Endothelial cell (in vitro differentiated cells): ENCODE measurements around the gene MMRN2. TPM values are rescaled to one million over a fixed set of nuclear protein-coding genes. Genes with fewer than 3 reads are reported as not detected.
"Not testable (repeated sequence)": the region's sequence is repeated elsewhere in the genome, so short reads cannot be mapped to it uniquely, and the experiment has no call there.

Experiments
- DNase-seq: peaks from one replicate; pipeline ENCODE4 v3.0.0; 2021; ENCODE audit warnings: low spot score
- H3K27ac Mint-ChIP-seq: one replicate; pipeline ENCODE4 v1.8.0; 2021; ENCODE audit warnings: mixed read lengths, inconsistent platforms; ENCODE audit not compliant: unreplicated experiment
- H3K27me3 Mint-ChIP-seq: one replicate; pipeline ENCODE4 v1.8.0; 2021; ENCODE audit warnings: mild to moderate bottlenecking, moderate library complexity, mixed read lengths, inconsistent platforms; ENCODE audit not compliant: unreplicated experiment
- H3K36me3 Mint-ChIP-seq: one replicate; pipeline ENCODE4 v1.8.0; 2021; ENCODE audit warnings: mild to moderate bottlenecking, low read depth, mixed read lengths, inconsistent platforms; ENCODE audit not compliant: unreplicated experiment
- H3K4me1 Mint-ChIP-seq: one replicate; pipeline ENCODE4 v1.8.0; 2021; ENCODE audit warnings: mild to moderate bottlenecking, mixed read lengths, inconsistent platforms; ENCODE audit not compliant: unreplicated experiment
- H3K4me3 Mint-ChIP-seq: one replicate; pipeline ENCODE4 v1.8.0; 2021; ENCODE audit warnings: mild to moderate bottlenecking, mixed read lengths, inconsistent platforms; ENCODE audit not compliant: unreplicated experiment
- H3K9me3 Mint-ChIP-seq: one replicate; pipeline ENCODE4 v1.8.0; 2021; ENCODE audit warnings: mixed read lengths, inconsistent platforms; ENCODE audit not compliant: unreplicated experiment
- total RNA-seq: library from RNA; stranded (reverse); fragmentation: NEBNext Ultra II Directional; extraction: Animal tissue kit (Norgen Biotek cat#: 25700); gene quantifications from one replicate; pipeline ENCODE4 v1.2.1, GENCODE V29; 2021; ENCODE audit not compliant: unreplicated experiment
- TF ChIP-seq, protein P1 (sequence below): fragments of 200-600 bp; sonication (generic); IDR thresholded peaks from one replicate; pipeline ENCODE4 v1.5.0; 2021; ENCODE audit warnings: antibody characterized with exemption; ENCODE audit not compliant: unreplicated experiment

MMRN2 gene
- total RNA-seq, 1 donor from 2014 or later: 563 TPM

DNA sequence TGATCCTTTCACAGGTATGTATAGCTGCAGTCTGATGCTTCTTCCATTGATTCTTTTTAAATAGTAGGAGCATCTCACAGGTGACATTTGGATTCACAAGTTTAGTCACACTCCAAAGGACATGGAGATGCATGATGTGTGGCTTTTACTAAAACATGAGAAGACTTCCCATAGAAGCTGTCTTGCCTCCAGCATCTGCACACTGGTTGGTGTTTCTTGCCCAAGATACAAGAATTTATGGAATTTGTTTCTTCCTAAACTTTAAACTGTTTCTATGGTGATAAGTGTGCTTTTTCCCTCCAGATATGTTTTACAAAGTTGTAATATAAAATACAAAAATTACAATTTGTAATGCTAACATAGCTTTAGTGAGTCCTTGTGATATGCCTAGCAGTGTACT, 35.0 kb upstream of the MMRN2 start:
- Mint-ChIP-seq H3K27me3 (no peaks in the 10 kb centered on the region), H3K4me1 (peaks cover 5% of the 10 kb centered on the region), H3K9me3 (no peaks in the 10 kb centered on the region), H3K27ac (no peak overlapping the region), H3K4me3 (no peak overlapping the region), H3K36me3 (no peaks in the 10 kb centered on the region)
- TF ChIP-seq, protein P1, sequence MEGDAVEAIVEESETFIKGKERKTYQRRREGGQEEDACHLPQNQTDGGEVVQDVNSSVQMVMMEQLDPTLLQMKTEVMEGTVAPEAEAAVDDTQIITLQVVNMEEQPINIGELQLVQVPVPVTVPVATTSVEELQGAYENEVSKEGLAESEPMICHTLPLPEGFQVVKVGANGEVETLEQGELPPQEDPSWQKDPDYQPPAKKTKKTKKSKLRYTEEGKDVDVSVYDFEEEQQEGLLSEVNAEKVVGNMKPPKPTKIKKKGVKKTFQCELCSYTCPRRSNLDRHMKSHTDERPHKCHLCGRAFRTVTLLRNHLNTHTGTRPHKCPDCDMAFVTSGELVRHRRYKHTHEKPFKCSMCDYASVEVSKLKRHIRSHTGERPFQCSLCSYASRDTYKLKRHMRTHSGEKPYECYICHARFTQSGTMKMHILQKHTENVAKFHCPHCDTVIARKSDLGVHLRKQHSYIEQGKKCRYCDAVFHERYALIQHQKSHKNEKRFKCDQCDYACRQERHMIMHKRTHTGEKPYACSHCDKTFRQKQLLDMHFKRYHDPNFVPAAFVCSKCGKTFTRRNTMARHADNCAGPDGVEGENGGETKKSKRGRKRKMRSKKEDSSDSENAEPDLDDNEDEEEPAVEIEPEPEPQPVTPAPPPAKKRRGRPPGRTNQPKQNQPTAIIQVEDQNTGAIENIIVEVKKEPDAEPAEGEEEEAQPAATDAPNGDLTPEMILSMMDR: no peak
- DNase-seq: no peak

DNA sequence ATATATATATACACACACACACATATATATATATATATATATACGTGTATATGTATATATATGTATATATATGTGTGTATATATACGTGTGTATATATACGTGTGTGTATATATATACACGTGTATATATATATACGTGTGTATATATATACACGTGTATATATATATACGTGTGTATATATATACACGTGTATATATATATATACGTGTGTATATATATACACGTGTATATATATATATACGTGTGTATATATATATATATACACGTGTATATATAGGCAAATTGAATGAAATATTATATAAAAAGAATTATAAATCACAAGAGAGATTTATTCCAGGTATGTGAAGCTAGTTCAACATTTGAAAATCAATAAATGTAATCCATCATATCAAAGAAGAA, 33.9 kb upstream of the MMRN2 start:
- H3K4me3 Mint-ChIP-seq: not testable (repeated sequence)

DNA sequence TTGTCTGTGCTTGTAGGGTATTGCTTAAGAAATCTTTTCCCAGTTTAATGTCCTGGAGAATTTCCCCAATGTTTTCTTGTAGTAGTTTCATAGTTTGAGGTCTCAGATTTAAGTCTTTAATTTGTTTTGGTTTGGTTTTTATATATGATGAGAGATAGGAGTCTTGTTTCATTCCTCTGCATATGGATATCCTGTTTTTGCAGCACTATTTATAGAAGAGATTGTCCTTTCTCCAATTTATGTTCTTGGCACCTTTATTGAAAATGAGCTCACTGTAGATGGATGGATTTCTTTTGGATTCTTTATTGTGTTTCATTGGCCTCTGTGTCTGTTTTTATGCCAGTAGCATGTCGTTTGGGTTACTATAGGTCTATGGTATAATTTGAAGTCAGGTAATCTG, 31.1 kb upstream of the MMRN2 start:
- no peak for DNase-seq
- no peak overlapping the region for H3K4me3 Mint-ChIP-seq
- peaks cover 5% of the 10 kb centered on the region for H3K4me1 Mint-ChIP-seq
- H3K27ac Mint-ChIP-seq: no peak overlapping the region
- no peaks in the 10 kb centered on the region for H3K27me3 Mint-ChIP-seq
- H3K36me3 Mint-ChIP-seq: no peaks in the 10 kb centered on the region
- no peaks in the 10 kb centered on the region for H3K9me3 Mint-ChIP-seq
- TF ChIP-seq, protein P1: no peak

More for the DNA sequence above, 33.9 kb upstream of the MMRN2 start:
- not testable (repeated sequence) for H3K36me3 Mint-ChIP-seq, H3K9me3 Mint-ChIP-seq, H3K27ac Mint-ChIP-seq, DNase-seq, H3K4me1 Mint-ChIP-seq, H3K27me3 Mint-ChIP-seq

DNA sequence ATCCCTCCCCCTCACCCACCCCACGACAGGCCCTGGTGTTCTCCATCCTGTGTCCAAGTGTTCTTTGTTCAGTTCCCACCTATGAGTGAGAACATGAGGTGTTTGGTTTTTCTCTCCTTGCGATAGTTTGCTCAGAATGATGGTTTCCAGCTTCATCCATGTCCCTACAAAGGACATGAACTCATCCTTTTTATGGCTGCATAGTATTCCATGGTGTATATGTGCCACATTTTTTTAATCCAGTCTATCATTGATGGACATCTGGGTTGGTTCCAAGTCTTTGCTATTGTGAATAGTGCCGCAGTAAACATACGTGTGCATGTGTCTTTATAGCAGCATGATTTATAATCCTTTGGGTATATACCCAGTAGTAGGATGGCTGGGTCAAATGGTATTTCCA, 27.1 kb upstream of the MMRN2 start:
- H3K4me1 Mint-ChIP-seq, H3K9me3 Mint-ChIP-seq, H3K4me3 Mint-ChIP-seq, H3K27me3 Mint-ChIP-seq, DNase-seq, H3K36me3 Mint-ChIP-seq, H3K27ac Mint-ChIP-seq: not testable (repeated sequence)

DNA sequence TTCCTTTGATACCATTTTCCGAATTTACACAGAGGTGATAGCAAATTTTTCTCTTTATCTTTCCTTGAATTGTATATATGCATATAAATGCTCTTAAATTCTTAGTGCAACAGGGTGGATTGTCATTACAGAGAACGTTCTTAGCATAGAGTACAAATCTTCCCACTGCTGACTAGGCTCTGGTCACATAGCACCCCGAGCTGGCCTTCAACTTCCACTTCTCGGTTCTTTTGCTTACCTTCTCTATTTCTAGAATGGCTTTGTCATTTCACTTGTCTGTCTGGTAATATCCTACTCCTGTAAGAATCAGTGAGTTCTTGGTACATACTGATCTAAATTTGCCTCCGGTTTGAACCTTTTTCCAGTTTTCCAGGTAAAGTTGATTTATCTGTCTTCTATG, 24.3 kb upstream of the MMRN2 start:
- Mint-ChIP-seq H3K27me3 (no peaks in the 10 kb centered on the region), H3K4me1 (no peaks in the 10 kb centered on the region), H3K4me3 (no peak overlapping the region), H3K36me3 (no peaks in the 10 kb centered on the region), H3K27ac (no peak overlapping the region), H3K9me3 (no peaks in the 10 kb centered on the region)
- TF ChIP-seq, protein P1: no peak
- DNase-seq: no peak

DNA sequence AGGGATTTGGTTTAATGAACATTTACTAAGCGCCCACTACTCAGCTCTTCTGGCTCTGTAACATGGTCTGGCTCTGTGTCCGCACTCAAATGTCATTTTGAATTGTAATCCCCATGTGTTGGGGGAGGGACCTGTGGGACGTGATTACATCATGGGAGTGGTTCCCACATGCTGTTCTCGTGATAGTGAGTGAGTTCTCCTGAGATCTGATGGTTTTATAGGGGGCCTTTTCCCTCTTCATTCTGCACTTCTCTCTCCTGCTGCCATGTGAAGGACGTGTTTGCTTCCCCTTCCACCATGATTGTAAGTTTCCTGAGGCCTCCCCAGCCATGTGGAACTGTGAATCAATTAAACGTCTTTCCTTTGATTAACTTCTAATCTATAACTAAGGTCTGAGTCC, 23.6 kb upstream of the MMRN2 start:
- not testable (repeated sequence) for H3K4me1 Mint-ChIP-seq, H3K9me3 Mint-ChIP-seq, H3K36me3 Mint-ChIP-seq, H3K27ac Mint-ChIP-seq, H3K4me3 Mint-ChIP-seq, DNase-seq, H3K27me3 Mint-ChIP-seq

DNA sequence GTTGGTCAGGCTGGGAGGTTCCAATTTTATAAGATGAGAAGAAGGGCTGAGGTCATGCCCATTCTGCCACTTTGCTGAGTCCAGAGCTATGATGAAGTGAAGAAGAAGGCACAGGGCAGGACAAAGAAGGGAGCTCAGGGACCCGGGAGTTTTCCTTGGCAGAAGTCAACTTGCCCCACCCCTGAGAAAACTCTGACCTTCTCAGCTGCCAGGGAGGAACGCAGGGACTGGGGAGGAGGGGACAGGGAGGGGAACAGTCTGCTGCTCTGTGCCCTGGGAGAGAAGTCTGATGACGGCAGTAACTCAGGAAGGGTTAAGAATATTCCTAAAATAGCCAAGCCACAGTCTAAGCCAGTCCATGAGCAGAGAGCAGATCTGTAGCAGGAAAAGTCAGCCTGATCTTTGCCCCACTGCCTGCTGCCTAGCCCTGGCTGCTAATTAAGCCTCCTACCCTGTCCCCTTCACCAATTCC, 22.6 kb upstream of the MMRN2 start:
- DNase-seq: no peak
- H3K4me3 Mint-ChIP-seq: no peak overlapping the region

More for the DNA sequence above, 22.6 kb upstream of the MMRN2 start:
- Mint-ChIP-seq H3K9me3 (no peaks in the 10 kb centered on the region), H3K4me1 (no peaks in the 10 kb centered on the region), H3K27me3 (no peaks in the 10 kb centered on the region), H3K36me3 (no peaks in the 10 kb centered on the region), H3K27ac (no peak overlapping the region)
- TF ChIP-seq, protein P1: no peak
